Measurements from ENCODE around the gene HNRNPLL. TPM values are rescaled to one million over a fixed set of nuclear protein-coding genes. Genes with fewer than 3 reads are reported as not detected.

HNRNPLL gene
- total RNA-seq, 1 experiment from 2014 or later = 43.2 TPM

DNA sequence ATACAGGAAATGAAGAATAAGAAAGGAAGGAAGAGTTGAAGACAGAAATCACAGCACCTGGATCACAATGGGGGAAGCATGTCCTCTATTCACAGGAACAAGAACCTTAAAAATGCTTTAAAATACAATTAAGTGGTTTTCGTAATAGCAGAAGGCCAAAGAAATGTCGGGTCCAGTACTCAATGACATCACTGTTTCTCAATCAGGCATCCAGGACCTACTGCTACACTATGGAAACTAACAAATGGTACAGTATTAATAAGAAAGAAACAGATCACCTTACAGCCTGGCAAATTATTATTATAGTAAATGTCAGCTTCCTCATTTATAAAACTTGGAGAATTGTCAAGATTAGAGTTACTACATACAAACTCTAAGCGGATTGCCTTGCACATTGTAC, 15.8 kb downstream of the HNRNPLL start:
- DNase-seq (ENCODE audit: low read depth, low spot score) (no peak), ATAC-seq (no peak)
- Histone ChIP-seq H3K4me1 (ENCODE audit: control insufficient read depth in 1 of 2, insufficient read depth in 2 of 2, low read length in 2 of 2) (no peaks in the 10 kb centered on the region), H3K9ac (ENCODE audit: low read length) (no peak overlapping the region), H3K9me3 (ENCODE audit: control insufficient read depth in 1 of 2, insufficient read depth in 1 of 2, low read depth in 1 of 2, low read length in 2 of 2) (no peaks in the 10 kb centered on the region), H3K79me2 (ENCODE audit: insufficient read depth, low read length) (peaks cover 48% of the 10 kb centered on the region), H3K4me3 (replicated peaks in 1 of 2; ENCODE audit: low read depth in 1 of 2, low read length in 2 of 2) (no peak overlapping the region), H3K36me3 (ENCODE audit: control insufficient read depth in 1 of 2, insufficient read depth in 2 of 2, low read length in 2 of 2) (peaks cover 0 to 4% of the 10 kb centered on the region in 2 experiments; a peak in 1 of 4 replicates), H3K27me3 (ENCODE audit: insufficient read depth, low read length) (no peaks in the 10 kb centered on the region), H3K4me2 (ENCODE audit: low read length) (no peak overlapping the region), H3K9me2 (ENCODE audit: insufficient read depth) (no peaks in the 10 kb centered on the region), H2AFZ (ENCODE audit: low read depth, low read length, poor library complexity, severe bottlenecking) (no peak overlapping the region), H4K20me1 (ENCODE audit: insufficient read depth) (no peaks in the 10 kb centered on the region), H3K27ac (ENCODE audit: low read depth, low read length) (no peak overlapping the region)
- ChIA-PET RAD21 (ENCODE audit: low non-redundant PET in 1 of 2, low total read pairs in 2 of 2, uncharacterized antibody in 2 of 2, unreplicated experiment in 2 of 2) (no interaction called here), CTCF (no interaction called here), POLR2A (no interaction called here)
- no TSS peak for BruUV-seq (replicated peaks)
- intact Hi-C loops (cut with micrococcal nuclease) = no loop called here
- TF ChIP-seq CEBPB (IDR thresholded peaks at IDR 0.05; ENCODE audit: low read depth) = no peak
- no peak for TF ChIP-seq POLR2A (IDR thresholded peaks at IDR 0.05; ENCODE audit: borderline replicate concordance, extremely low read depth, insufficient read depth, insufficient read length)
- TF ChIP-seq ZNF274 (IDR thresholded peaks at IDR 0.05; ENCODE audit: low read depth, low read length) = no peak
- TF ChIP-seq ELF1 (IDR thresholded peaks at IDR 0.05; ENCODE audit: borderline replicate concordance, low read depth) = no peak
- TF ChIP-seq EZH2 (IDR thresholded peaks at IDR 0.05) = no peak
- no peak for TF ChIP-seq POLR2AphosphoS5 (IDR thresholded peaks at IDR 0.05; ENCODE audit: low read depth, low read length)
- TF ChIP-seq REST (IDR thresholded peaks at IDR 0.05; ENCODE audit: low read depth) = no peak
- no peak for TF ChIP-seq ZBTB33 (IDR thresholded peaks at IDR 0.05; ENCODE audit: extremely low read depth, insufficient replicate concordance, low read length)
- no peak for TF ChIP-seq YY1 (IDR thresholded peaks at IDR 0.05; ENCODE audit: extremely low read depth, insufficient replicate concordance, low read depth, low read length)
- no peak for TF ChIP-seq MAX (IDR thresholded peaks at IDR 0.05)
- no peak for TF ChIP-seq TCF7L2 (IDR thresholded peaks at IDR 0.05; ENCODE audit: borderline replicate concordance, extremely low read depth, insufficient read depth, insufficient read length)
- TF ChIP-seq SP1 (IDR thresholded peaks at IDR 0.05; ENCODE audit: low read depth) = no peak
- no peak for TF ChIP-seq SRF (IDR thresholded peaks at IDR 0.05; ENCODE audit: low read depth)
- TF ChIP-seq CBX3 (IDR thresholded peaks at IDR 0.05; ENCODE audit: low read depth) = no peak
- TF ChIP-seq JUND (IDR thresholded peaks at IDR 0.05) = no peak
- no peak for TF ChIP-seq EGR1 (IDR thresholded peaks at IDR 0.05; ENCODE audit: low read depth)
- TF ChIP-seq, protein P1, sequence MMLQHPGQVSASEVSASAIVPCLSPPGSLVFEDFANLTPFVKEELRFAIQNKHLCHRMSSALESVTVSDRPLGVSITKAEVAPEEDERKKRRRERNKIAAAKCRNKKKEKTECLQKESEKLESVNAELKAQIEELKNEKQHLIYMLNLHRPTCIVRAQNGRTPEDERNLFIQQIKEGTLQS (IDR thresholded peaks at IDR 0.05) = no peak
- TF ChIP-seq ZFX (IDR thresholded peaks at IDR 0.05) = no peak
- TF ChIP-seq RAD21 (IDR thresholded peaks at IDR 0.05; ENCODE audit: low read depth) = no peak
- no peak for TF ChIP-seq CTCF (IDR thresholded peaks at IDR 0.05 in 2 of 3, conservative IDR thresholded peaks at IDR 0.05 in 1 of 3; ENCODE audit: borderline replicate concordance in 1 of 3, insufficient read depth in 1 of 3, low read depth in 2 of 3, low read length in 2 of 3)
